NCI-H1930 (cell line): ENCODE data around the gene SF3B2.
A peak's percentile ranks its signal among the peaks of the same experiment; 100 is the strongest.
"Not testable (repeated sequence)": the region's sequence is repeated elsewhere in the genome, so short reads cannot be mapped to it uniquely, and the experiment has no call there.

ENCODE experiments used
- DNase-seq, 2 experiments: peaks; one replicate each; lab custom pipeline; 2025; lab: John Stamatoyannopoulos, UW

Gene SF3B2

DNA sequence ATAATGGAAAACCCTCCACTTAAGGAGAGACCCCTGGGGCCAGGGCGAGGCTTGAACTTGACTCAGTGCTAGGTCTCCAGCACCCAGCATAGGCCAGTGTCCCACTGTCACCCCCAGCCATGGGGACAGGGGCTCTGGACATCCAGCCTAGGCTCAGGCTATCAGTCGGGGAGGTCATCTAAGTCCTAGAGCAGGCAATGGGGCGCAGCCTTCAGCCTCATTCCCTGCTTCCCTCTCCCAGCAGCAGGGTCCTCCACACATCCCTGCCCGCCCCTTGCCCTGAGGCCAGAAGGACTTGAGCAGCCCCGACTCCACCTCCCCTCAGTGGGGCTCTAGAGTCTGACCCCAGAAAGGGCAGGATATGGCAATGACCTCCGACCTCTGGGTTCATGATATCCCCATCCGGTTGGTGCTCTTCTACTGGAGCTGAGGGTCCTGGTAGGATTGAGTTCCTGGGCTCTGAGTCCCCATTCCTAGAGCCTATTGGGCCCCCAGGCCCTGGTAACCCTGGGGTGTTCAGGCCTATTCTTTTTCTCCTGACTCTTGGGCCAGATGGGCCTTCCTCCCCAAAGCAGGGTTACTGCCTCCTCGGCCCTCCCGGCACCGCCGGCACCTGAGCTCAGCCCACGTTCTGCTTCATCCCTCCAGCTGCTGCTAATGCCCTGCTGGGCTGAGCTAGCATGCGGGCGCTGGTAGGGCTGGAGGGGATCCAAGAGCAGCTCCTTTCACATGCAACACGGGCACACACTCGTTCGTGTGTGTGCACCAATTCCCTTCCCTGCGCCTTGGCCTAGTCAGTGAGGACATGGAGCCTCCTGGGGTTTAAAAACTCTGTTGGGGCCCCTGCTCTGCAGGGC, 36.0 kb upstream of the SF3B2 start:
- DNase-seq = no peak

DNA sequence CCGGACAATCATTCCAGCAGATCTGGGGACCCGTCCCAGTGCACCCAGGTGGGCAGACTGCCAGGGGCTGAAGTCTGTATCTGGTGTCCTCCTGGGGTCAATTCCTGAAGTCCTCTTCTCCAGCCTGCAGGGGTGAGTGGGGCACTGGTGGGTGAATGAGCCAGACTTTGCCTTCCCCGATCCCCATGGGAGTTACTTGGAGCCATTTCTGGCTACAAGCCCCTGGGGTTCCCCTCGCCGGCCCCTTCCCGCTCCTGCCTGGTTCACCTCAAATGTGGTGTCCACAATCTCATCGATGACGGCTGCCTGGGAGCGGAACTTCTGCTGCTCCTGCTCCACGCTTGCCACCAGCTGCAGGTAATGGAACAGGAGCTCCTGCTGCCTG, 35.4 kb upstream of the SF3B2 start:
- no peak for DNase-seq

DNA sequence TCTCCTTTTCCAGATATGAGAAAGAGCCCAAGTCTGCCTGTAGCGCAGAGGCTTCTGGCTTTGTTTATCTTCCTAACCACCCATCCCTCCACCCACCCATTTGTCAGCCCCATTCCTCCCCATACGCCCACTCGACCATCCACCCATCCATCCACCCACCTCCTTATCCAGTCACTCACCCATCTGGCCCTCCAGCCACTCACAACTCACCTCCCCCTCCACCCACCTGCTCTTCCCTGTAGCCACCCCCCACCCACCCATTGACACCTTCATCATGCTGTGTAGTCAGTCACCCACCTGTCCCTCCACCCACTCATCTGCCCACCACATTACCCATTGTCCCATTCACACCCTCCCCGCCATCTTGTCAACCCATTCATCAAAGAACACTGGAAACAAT, 34.8 kb upstream of the SF3B2 start:
- DNase-seq = no peak

DNA sequence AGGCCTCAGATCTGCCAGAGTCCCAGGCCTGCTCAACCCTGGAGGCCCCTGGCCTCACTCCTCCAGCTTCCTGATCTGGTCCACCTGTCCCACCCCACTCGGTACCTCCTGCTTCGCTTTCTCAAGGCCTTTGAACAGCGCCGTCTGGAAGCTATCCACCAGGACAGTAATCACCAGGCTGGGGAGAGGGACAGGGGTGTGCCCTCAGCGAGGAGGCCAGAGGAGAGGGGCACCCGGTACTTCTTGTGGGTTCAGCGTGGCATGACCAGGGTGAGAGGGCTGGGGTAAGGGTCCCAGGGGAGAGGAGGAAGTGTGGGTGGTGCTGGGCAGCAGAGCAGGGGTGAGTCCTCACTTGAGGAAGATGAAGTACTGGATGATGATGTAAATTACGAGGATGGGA, 32.0 kb upstream of the SF3B2 start:
- DNase-seq = no peak

DNA sequence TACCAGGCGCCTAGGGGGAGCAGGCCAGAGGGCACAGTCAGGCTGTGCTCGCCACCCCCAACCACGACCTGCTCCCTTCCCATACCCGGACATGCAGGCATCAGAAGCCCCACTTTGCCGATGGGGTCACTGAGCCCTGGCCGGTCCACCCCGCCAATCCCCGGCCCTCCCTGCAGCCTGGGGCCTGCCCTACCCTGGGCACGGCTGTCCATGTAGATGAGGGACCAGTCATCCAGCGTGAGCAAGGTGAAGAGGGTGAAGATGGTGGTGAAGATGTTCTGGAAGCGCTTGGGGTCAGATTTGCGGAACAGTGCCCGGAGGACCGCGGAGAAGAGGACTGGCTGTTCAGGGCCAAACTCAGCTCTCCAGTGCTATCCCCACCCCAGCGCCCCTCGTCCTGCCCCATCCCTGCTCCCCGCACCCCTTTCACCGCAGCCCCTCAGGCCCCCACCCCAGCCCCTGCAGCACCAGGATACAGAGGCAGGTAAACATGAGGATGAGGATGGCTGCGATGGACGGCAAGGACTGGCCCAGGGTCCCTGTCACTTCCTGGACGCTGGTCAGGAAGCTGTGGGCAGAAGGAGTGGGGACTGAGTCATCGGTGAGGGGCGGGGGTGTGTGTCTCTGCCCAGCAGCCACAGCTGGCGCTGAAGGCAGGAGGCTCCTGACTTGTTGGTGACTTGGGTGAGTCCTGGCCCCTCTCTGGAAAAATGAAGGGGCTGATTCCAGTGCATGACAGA, 31.4 kb upstream of the SF3B2 start:
- DNase-seq = no peak

DNA sequence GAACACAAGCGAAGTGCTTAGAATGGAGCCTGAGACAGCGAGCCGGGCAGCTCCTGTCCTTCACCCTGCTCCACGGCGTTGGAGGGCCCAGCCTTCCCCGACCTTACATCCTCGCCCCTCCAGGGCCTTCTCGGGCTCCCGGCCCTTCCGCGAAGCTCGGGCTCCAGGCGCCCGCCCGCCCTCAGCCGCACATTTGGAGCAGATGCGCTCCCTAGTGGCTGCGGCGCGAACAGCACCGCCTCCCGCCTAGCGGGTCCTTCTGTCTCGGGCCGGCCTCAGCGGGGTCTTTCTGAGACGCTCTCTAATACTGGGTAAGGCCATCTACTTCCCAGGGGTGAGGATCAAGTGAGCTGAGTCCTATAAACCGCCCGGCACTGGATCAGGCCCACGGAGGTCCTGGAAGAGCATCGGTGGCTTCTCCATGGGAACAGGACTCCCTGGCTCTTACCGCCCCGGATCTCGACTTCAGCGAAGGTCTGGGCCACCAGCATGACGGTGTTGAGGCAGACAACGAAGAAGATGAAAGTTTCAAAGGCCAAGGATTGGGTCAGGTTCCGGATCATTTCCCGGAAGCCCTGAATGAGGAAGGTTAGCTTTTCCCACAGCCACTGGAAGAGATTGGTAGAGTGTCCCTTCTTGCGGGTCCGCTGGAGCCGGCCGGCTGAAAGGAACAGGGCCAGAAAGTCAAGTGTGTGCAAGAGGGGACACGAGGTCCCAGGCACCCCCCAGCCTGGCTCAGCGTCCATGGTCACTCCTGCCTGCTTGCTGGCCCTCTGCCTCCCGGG, 29.6 kb upstream of the SF3B2 start:
- peak; percentile 43 to 56 for DNase-seq

DNA sequence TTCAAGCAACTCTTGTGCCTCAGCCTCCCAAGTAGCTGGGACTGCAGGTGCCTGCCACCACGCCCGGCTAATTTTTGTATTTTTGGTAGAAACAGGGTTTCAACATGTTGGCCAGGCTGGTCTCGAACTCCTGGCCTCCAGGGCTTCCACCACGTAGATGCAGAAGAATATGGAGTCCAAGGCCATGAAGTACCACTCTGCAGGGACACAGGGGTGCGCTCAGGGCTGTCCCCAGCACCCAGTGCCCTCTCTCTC, 29.1 kb upstream of the SF3B2 start:
- not testable (repeated sequence) for DNase-seq

DNA sequence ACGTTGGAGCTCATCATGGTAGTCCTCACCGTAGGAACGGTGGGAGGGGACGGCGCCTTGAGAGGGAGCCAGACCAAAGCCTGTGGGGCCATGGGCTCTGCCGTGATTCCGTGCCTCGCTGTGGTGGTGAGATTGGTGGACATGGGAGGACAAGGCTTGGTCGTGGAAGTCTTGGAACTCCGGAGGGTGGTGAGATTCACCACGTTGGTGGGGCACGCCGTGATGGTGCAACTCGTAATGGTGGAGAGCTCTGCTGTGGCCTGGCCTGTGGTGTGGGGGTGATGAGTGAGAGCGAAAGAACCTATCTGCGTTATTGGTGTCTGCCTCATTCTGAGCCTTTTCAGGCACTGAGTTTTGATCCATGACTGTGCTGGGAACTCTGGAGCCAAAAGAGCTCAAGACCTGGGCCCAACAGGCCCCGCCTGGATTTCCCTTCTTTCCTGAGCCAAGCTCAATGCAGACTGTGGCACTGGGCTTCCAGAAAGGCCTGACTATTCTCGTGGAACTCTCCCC, 26.1 kb upstream of the SF3B2 start, which contains the start of gene CATSPER1:
TSS of gene CATSPER1 (minus strand) at position 463 of the 513 bp plus-strand sequence. CDS start at position 363, 100 bp downstream.
- DNase-seq = no peak

DNA sequence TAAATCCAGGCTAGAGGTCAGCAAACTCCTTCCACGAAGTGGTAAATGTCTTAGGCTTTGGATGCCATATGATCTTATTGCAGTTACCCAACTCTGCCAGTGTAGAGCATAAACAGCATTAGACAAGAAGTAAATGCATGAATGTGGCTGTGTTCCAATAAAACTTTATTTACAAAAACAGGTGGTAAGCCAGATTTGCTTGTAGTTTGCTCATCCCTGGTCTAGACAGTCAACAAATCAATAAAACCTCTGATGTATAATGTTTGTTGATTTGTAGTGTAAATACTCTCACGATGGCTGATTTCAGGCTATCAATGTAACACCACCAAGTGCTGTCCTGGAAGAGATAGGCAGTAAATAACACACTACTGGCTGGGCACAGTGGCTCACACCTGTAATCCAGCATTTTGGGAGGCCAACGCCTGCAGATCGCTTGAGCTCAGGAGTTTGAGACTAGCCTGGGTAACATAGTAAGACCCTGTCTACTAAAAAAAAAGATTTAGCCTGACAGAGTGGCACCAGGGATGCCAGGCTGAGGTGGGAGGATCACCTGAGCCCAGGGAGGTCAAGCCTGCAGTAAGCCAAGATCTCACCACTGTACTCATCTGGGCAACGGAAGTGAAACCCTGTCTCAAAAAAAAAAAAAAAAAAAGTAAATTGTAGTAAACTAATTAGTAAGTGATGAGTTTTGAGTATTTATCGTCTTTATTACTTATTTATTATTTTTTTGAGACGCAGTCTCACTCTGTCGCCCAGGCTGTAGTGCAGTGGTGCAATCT, 19.0 kb upstream of the SF3B2 start:
- no peak for DNase-seq

DNA sequence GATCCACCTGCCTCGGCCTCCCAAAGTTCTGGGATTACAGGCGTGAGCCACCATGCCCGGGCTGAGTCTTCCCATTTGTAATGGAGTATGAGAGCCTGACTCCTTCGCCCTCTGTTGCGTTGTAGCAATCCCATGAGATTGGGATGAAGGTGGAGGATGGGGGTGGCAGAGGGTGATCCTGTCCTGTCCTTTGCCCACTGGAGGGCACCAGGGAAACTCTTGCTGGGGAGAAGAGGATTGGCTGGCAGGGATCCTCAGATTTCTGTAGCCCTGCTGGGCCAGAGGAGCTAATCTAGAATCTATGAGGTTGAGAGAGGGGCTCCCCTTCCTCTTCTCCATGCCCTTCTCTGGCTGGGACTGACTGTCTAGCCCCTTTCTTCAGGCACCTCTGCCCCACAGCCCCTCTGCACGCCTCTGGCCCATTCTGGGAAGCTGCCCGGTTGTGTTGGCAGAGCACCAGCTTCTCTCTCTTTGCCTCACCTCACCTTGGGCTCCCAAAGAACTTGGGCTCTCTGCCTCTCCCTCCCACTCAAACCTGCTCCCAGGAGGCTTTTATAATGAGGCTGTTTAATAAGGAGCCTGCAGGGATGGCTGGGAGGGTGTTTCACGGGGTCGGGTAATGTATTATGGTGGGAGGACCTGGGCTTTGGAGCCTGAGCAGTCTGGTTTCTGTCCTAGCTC, 16.4 kb upstream of the SF3B2 start:
- no peak for DNase-seq

DNA sequence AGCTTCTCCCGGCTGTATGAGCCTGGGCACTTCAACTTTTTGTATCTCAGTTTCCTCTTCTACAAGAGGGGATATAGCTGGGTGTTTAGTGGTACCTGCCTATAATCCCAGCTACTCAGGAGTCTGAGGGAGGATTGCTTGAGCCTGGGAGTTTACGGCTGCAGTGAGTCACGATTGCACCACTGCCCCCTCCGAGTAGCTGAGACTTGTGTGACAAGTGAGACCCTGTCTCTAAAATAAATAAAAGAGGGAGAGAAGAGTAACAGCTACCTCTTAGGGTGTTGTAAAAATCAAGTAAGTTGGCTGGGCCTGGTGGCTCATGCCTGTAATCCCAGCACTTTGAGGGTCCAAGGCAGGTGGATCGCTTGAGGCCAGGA, 15.8 kb upstream of the SF3B2 start:
- DNase-seq = no peak

DNA sequence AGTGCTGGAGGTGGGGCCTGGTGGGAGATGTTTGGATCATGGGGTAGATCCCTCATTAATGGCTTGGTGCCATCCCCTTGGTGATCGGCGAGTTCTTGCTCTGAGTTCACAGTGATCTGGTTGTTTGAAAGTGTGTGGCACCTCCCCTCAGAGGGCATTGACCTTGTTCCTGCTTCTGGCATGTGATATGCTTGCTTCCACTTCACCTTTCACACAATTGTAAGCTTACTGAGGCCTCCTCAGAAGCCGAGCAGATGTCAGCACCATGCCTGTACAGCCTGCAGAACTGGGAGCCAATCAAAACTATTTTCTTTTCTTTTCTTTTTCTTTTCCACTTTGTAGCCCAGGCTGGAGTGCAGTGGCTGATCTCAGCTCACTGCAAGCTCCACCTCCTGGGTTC, 14.8 kb upstream of the SF3B2 start:
- no peak for DNase-seq

DNA sequence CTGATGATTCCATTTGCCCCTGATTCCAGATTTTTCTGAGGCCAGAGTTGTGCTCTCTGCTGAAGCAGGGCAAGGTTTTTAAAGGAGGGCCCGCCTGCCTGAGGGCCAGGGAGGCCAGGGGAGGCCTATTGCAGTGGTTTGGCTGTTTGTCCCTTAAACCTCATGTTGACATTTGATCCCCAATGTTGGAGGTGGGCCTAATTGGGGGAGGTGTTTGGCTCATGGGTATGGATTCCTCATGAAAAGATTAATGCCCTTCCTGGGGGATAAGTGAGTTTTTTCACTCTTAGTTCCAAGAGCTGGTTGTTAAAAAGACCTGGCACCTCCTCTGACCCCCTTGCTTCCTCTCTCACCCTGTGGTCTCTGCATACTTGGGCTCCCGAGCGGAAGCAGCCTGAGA, 12.4 kb upstream of the SF3B2 start:
- DNase-seq = no peak

DNA sequence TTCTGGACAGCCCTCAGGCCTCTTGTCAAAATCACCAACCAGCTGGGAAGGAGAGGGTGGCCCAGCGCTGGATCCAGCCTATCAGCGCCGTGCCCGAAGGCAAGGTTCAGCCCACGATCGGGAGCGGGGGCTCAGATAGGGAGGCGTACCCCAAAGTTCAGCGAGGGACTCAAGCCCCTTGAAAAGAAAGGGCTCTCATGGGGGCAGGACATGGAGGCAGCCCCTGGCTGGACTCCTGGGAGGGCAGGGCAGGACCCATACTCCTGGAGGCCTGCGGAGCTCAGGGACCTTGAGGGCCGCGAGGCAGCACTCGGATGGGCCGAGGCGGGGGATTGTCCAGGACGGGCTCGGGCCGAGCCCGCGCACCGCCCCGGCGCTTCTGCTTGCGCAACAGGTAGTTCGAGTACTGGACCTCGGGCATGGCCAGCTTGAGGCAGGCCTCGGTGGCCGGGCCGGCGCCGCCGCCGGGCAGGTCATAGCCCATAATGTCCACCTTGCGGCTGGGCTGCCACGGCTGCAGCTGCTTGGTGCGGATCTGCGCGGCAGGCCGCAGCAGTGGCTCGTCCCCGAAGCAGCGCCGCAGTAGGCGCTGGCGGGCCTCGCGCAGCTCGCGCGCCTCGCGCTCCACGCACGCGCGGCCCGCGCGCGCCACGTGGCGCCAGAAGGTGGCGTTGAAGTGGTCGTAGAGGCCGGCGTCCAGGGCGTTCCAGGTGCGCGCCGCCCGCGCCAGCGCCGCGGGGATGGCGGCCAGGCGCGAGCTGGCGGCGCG, 9.8 kb upstream of the SF3B2 start:
- no peak for DNase-seq

DNA sequence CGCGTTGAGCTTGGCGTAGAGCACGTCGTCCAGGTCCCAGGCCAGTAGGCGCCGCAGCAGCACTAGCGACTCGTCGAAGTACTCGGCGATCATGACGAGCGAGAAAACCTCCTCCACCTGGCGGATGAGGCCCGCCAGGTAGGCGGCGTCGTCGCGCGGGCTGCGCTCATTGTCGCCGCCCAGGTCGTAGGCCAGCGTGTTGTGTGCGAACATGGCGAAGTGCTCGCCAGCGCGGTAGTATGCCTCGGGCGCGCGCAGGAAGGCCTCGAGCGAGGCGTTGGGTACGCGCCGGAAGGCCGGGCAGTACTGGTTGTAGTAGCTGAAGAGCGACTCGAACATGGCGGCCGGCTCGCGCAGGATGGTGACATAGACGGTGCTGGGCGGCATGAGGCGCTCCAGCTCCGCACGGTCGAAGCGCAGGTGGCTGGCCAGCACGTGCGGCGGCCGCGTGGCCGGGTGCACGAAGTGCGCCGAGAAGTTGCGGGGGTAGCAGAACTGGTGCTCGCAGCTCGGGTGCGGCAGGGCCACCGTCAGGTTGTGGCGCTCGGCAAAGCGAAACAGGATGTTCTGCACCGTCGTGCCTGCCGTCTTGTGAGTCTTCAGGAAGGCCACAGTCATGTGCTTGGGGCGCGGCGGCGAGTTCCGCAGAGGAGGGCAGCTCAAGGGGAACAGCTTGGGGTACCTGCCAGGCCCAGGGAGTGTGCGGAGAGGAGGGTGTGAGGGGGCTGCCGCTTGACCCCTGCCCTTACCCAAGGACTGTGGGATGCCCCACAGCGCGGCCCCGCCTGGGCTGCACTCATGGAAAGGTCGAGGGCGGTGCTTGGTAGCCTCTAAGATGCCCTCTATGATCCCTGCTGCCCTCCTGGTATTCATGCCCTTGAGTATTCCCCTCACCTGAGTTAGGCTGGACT, 8.9 kb upstream of the SF3B2 start:
- no peak for DNase-seq

DNA sequence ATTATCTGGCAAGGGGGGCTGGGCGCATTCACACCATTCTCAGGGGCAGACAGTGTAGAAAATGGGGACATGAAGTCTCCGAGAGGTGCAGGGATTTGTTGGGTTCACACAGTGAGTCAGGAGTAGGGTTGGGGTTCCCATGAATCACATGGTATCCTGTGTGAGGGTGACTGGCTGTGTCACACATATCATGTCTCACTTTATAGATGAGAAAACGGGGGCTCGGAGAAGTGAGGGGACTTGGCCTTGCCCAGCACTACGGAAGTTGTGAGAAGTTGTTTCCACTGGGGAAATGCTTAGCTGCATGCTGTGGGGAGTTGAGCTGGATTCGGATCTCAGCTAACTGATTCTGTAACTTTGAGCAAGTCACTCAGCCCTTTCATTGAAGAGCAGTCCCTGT, 7.4 kb upstream of the SF3B2 start:
- DNase-seq = no peak

DNA sequence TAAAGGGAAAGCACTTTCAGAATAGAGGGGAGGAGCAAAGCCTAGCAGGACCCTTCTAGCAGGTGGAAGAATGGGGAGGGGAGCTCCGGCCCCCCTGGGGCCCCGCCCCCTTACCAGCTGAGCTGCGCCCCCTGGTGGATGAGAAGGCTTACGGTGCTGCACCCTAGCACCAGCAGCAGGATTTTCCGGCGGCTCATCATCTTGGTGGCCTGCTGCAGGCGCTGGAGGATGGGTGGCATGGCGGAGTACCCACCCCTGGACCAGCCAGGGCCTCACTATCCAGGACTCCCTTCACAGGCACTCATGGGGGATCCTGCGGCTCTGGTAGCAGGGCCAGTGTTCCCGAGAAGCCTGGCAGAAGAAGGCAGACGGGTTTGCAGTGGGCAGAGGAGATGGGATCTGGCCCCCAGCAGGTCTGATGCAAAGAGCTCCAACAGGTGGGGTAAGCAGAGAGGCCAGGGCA, 7.0 kb upstream of the SF3B2 start:
- DNase-seq = peak; percentile 59 to 88

DNA sequence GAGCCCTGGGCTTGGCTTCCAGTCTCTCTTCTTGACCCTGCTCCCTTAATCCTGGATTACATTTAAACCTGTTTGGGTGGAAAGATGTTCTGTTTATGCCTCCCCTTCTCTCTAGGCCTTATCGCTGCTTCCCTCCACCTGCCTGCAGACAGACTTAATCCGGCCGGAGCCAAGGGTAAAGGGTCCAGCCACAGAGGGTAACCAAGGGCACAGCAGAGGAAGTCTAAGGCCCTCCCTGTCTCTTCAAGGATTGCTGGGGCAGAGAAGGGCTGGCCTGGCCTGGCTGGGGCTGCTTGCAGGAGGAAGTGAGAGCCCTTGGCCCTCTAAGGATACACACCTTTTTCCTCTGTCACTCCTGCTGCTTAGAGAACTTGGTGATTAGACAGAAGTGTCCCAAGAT, 5.3 kb upstream of the SF3B2 start:
- no peak for DNase-seq
